MM.1S (cell line): ENCODE data around the gene FAM180B.

ENCODE experiments used
- EZH2 ChIP-seq: fragments of 300-600 bp; sonication (generic); optimal IDR thresholded peaks from 2 replicates; pipeline ENCODE3; 2017; ENCODE audit warnings: low read depth, mild to moderate bottlenecking, antibody characterized with exemption, low read length, mixed read lengths
- EZH2phosphoT487 ChIP-seq: fragments of 300-600 bp; sonication (generic); IDR thresholded peaks from 2 replicates; pipeline ENCODE4 v1.6.1; 2018; ENCODE audit warnings: antibody characterized with exemption, low read length
- TF ChIP-seq, protein P1 (sequence below): fragments of 300-600 bp; sonication (generic); IDR thresholded peaks from 2 replicates; pipeline ENCODE4 v1.5.1; 2016; ENCODE audit warnings: antibody characterized with exemption, low read length, mixed read lengths

DNA sequence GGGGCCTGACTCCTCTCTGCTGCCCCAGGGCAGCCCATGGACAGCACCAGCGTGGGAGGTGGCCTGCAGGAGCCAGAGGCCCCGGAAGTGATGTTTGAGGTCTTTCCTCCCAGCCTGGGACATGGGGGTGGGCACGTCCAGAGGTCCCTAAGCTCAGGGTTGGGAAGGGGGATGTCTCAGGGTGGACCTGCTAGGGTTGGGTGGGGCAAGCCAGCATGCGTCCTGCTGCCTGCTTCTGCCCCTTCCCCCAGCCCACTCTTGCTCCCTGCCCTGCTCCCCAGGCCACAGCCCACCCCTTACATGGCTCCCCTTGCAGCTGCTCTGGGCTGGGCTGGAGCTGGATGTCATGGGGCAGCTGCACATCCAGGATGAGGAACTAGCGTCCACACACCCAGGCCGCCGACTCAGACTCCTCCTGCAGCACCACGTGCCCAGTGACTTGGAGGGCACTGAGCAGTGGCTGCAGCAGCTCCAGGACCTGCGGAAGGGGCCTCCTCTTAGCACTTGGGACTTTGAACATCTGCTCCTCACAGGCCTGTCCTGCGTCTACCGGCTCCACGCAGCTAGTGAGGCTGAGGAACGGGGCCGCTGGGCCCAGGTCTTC, 1.3 kb downstream of the FAM180B start:
- TF ChIP-seq, protein P1, sequence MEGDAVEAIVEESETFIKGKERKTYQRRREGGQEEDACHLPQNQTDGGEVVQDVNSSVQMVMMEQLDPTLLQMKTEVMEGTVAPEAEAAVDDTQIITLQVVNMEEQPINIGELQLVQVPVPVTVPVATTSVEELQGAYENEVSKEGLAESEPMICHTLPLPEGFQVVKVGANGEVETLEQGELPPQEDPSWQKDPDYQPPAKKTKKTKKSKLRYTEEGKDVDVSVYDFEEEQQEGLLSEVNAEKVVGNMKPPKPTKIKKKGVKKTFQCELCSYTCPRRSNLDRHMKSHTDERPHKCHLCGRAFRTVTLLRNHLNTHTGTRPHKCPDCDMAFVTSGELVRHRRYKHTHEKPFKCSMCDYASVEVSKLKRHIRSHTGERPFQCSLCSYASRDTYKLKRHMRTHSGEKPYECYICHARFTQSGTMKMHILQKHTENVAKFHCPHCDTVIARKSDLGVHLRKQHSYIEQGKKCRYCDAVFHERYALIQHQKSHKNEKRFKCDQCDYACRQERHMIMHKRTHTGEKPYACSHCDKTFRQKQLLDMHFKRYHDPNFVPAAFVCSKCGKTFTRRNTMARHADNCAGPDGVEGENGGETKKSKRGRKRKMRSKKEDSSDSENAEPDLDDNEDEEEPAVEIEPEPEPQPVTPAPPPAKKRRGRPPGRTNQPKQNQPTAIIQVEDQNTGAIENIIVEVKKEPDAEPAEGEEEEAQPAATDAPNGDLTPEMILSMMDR = no peak
- TF ChIP-seq EZH2 (no peak), EZH2phosphoT487 (no peak)
